GM12878 (cell line): ENCODE data around the gene MCM3. TPM values are rescaled to one million over a fixed set of nuclear protein-coding genes. Genes with fewer than 3 reads are reported as not detected.

Experiments used
- ATAC-seq: fragments of 200-7000 bp; cut with Tn5 transposase; 3 replicates; pipeline ENCODE4 v1.9.1; 2020; ENCODE audit warnings: mild to moderate bottlenecking, moderate library complexity
- BruUV-seq: library from RNA; stranded (reverse); fragments of 400-500 nt; replicated peaks from 2 replicates; lab custom pipeline; 2021; lab: Mats Ljungman, UMichigan
- CTCF ChIA-PET: fragments of 300-600 bp; sonication (Branson Sonifier 250); formaldehyde crosslinking; extraction: SDS; loops from one replicate; lab custom pipeline; 2021; ENCODE audit warnings: inconsistent platforms; lab: Yijun Ruan, JAX
- POLR2A ChIA-PET: fragments of 350-600 bp; formaldehyde crosslinking; extraction: SDS; loops from one replicate; lab custom pipeline; 2021; ENCODE audit warnings: inconsistent platforms; lab: Charles Lee
- RAD21 ChIA-PET: fragments of 300-600 bp; sonication (Branson Sonifier 250); formaldehyde crosslinking; loops from one replicate; lab custom pipeline; 2023; ENCODE audit warnings: antibody characterized with exemption; ENCODE audit not compliant: unreplicated experiment; lab: Charles Lee
- SMC1A ChIA-PET: fragments of 300-600 bp; sonication (Branson Sonifier 250); formaldehyde crosslinking; loops from one replicate; lab custom pipeline; 2023; ENCODE audit not compliant: unreplicated experiment, uncharacterized antibody; lab: Charles Lee
- DNase-seq: peaks from one replicate; pipeline ENCODE4 v3.0.0-alpha.2; 2011; ENCODE audit warnings: low read depth, low spot score
- FAIRE-seq: peaks from 3 replicates; lab custom pipeline; 2011; peaks lifted over from hg19 to GRCh38; lab: Jason Lieb, UNC
- H2AFZ ChIP-seq: 2 replicates; pipeline ENCODE4 v1.6.0; 2011; ENCODE audit warnings: low read depth, low read length, control low read depth; ENCODE audit not compliant: control insufficient read depth
- H3K27ac ChIP-seq: 2 replicates; pipeline ENCODE4 v1.5.1; 2011; ENCODE audit warnings: control low read depth; ENCODE audit not compliant: control insufficient read depth, insufficient read depth
- H3K27me3 ChIP-seq, 2 experiments: replicated peaks in 1 of 2; 2 replicates each; pipeline versions ENCODE4 v1.6.0 to v1.6.1; 2011; ENCODE audit warnings: low read length in 1 of 2; ENCODE audit not compliant: control insufficient read depth in 2 of 2, insufficient read depth in 2 of 2
- H3K36me3 ChIP-seq, 2 experiments: 2 replicates each; pipeline ENCODE4 v1.5.1; 2011; ENCODE audit warnings: low read length in 1 of 2; ENCODE audit not compliant: control insufficient read depth in 2 of 2, insufficient read depth in 2 of 2
- H3K4me1 ChIP-seq: 2 replicates; pipeline ENCODE4 v1.6.1; 2011; ENCODE audit warnings: mild to moderate bottlenecking, low read length, moderate library complexity, mixed read lengths; ENCODE audit not compliant: control insufficient read depth, insufficient read depth
- H3K4me2 ChIP-seq: 2 replicates; pipeline ENCODE4 v1.6.0; 2011; ENCODE audit warnings: control low read depth; ENCODE audit not compliant: control insufficient read depth, insufficient read depth
- H3K4me3 ChIP-seq: fragments of 200-600 bp; sonication (generic); 2 replicates; pipeline ENCODE4 v1.5.1; 2016
- H3K79me2 ChIP-seq: 2 replicates; pipeline ENCODE4 v1.6.0; 2011; ENCODE audit warnings: low read length; ENCODE audit not compliant: control insufficient read depth, insufficient read depth
- H3K9ac ChIP-seq: 2 replicates; pipeline ENCODE4 v1.8.0; 2011; ENCODE audit warnings: low read length, control low read depth, mixed read lengths; ENCODE audit not compliant: control insufficient read depth, insufficient read depth
- H3K9me3 ChIP-seq: replicated peaks from 3 replicates; pipeline ENCODE4 v1.5.1; 2011; ENCODE audit warnings: mild to moderate bottlenecking, low read length; ENCODE audit not compliant: control insufficient read depth, insufficient read depth
- H4K20me1 ChIP-seq: 2 replicates; pipeline ENCODE4 v1.6.0; 2011; ENCODE audit not compliant: control insufficient read depth, insufficient read depth
- BCL11A ChIP-seq: IDR thresholded peaks from 2 replicates; pipeline ENCODE4 v1.6.1; 2011; ENCODE audit warnings: low read depth, low read length
- NFYA ChIP-seq: IDR thresholded peaks from 2 replicates; pipeline ENCODE4 v1.6.1; 2011; ENCODE audit warnings: low read depth, mild to moderate bottlenecking, low read length, improper control_type of control experiment, borderline replicate concordance
- ZBED1 ChIP-seq: IDR thresholded peaks from 2 replicates; pipeline ENCODE4 v1.6.1; 2016; ENCODE audit warnings: borderline replicate concordance
- ZSCAN29 ChIP-seq: fragments of 450-650 bp; IDR thresholded peaks from 2 replicates; pipeline ENCODE4 v1.6.1; 2017; ENCODE audit warnings: mild to moderate bottlenecking, moderate library complexity
- ZZZ3 ChIP-seq: IDR thresholded peaks from 2 replicates; pipeline ENCODE4 v1.6.1; 2011; ENCODE audit warnings: low read depth; ENCODE audit not compliant: control insufficient read depth, insufficient read length
- WGBS: methylation state at CpG from one replicate; pipeline ENCODE4 v1.1.6; 2016; ENCODE audit warnings: low lambda C conversion rate; ENCODE audit not compliant: insufficient replicate concordance, insufficient coverage; ENCODE audit errors: missing lambda C conversion rate; 5-methylcytosine and 5-hydroxymethylcytosine counted together
- in situ Hi-C: fragments of 300-500 bp; cut with MboI; formaldehyde crosslinking; loops from 9 replicates; pipeline ENCODE4 v1.14.3; 2018; ENCODE audit warnings: mixed read lengths
- intact Hi-C: fragments of 100-400 bp; cut with micrococcal nuclease; formaldehyde crosslinking; loops from one replicate; pipeline ENCODE4 v1.14.2; 2022; ENCODE audit not compliant: unreplicated experiment
- polyA plus RNA-seq, 11 experiments: library from polyadenylated mRNA; depleted of rRNA in 4 of 11; unstranded in 6 of 11; stranded (reverse) in 5 of 11; fragments of >200 nt; fragmentation: Nextera tagmentation in 4 of 11; fragmentation: Illumina TruSeq in 1 of 11; extraction: Ambion mirVana in 4 of 11; extraction: Trizol in 1 of 11; gene quantifications; 1 replicate in 1 of 11; 2 replicates in 10 of 11; pipeline versions ENCODE4 v1.2.1 to v1.2.3, GENCODE V29; 2011 to 2016; ENCODE audit warnings: inconsistent platforms in 2 of 11, missing spikeins in 2 of 11, low read depth in 1 of 11
- total RNA-seq, 4 experiments: library from RNA; depleted of rRNA in 3 of 4; stranded (reverse); fragments of >200 nt in 3 of 4; fragmentation: Illumina TruSeq in 1 of 4; extraction: Trizol in 1 of 4; gene quantifications; 2 replicates each; pipeline versions ENCODE4 v1.2.1 to v1.2.3, GENCODE V29; 2013 to 2021
- TF ChIP-seq, protein P1 (sequence below): fragments of 450-650 bp; formaldehyde crosslinking; IDR thresholded peaks from 2 replicates; pipeline ENCODE4 v1.4.0; 2020; ENCODE audit warnings: mild to moderate bottlenecking, moderate library complexity
- TF ChIP-seq, protein P2 (sequence below): fragments of 450-650 bp; IDR thresholded peaks from 2 replicates; pipeline ENCODE4 v1.6.1; 2017; ENCODE audit warnings: antibody characterized with exemption, mild to moderate bottlenecking, moderate library complexity

Gene MCM3
- total and polyA plus RNA-seq, 10 of the 15 experiments (the other 5 are each of a cell fraction or from before 2014, with no cell fraction given): 74.1 to 265 (median 214) TPM

DNA sequence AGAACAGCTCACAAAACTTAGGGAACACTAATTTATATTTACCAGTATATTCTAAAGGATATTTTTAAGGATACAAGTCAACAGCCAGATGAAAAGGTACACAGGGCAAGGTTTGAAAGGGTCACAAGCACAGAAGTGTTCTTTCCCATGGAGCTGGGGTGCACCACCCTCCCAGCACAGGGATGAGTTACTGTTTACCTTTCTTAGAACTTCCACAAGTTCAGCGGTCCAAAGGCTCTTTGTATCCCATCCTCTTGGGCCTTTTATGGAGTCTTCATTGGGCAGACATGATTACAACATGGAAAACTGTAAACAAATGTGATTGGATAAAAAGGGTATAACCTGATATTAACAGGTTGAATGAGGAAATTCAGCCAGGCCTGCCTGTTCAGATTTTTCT, 39.1 kb downstream of the MCM3 start:
- H3K9ac ChIP-seq: no peak overlapping the region
- DNase-seq: no peak
- no TSS peak for BruUV-seq
- no peak overlapping the region for H2AFZ ChIP-seq
- ChIA-PET POLR2A (no interaction called here), RAD21 (no interaction called here), SMC1A (no interaction called here), CTCF (interaction anchor here (0.8 kb wide), 1 partner anchor 155 kb away, joined by 3 read pairs; no protein-coding TSS in a partner anchor)
- no peaks in the 10 kb centered on the region for H4K20me1 ChIP-seq
- intact Hi-C loops: no loop called here
- TF ChIP-seq ZZZ3 (no peak), ZBED1 (no peak), ZSCAN29 (no peak), NFYA (no peak), BCL11A (no peak)
- TF ChIP-seq, protein P1, sequence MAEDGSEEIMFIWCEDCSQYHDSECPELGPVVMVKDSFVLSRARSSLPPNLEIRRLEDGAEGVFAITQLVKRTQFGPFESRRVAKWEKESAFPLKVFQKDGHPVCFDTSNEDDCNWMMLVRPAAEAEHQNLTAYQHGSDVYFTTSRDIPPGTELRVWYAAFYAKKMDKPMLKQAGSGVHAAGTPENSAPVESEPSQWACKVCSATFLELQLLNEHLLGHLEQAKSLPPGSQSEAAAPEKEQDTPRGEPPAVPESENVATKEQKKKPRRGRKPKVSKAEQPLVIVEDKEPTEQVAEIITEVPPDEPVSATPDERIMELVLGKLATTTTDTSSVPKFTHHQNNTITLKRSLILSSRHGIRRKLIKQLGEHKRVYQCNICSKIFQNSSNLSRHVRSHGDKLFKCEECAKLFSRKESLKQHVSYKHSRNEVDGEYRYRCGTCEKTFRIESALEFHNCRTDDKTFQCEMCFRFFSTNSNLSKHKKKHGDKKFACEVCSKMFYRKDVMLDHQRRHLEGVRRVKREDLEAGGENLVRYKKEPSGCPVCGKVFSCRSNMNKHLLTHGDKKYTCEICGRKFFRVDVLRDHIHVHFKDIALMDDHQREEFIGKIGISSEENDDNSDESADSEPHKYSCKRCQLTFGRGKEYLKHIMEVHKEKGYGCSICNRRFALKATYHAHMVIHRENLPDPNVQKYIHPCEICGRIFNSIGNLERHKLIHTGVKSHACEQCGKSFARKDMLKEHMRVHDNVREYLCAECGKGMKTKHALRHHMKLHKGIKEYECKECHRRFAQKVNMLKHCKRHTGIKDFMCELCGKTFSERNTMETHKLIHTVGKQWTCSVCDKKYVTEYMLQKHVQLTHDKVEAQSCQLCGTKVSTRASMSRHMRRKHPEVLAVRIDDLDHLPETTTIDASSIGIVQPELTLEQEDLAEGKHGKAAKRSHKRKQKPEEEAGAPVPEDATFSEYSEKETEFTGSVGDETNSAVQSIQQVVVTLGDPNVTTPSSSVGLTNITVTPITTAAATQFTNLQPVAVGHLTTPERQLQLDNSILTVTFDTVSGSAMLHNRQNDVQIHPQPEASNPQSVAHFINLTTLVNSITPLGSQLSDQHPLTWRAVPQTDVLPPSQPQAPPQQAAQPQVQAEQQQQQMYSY (CRISPR knock-in tag): no peak
- TF ChIP-seq, protein P2, sequence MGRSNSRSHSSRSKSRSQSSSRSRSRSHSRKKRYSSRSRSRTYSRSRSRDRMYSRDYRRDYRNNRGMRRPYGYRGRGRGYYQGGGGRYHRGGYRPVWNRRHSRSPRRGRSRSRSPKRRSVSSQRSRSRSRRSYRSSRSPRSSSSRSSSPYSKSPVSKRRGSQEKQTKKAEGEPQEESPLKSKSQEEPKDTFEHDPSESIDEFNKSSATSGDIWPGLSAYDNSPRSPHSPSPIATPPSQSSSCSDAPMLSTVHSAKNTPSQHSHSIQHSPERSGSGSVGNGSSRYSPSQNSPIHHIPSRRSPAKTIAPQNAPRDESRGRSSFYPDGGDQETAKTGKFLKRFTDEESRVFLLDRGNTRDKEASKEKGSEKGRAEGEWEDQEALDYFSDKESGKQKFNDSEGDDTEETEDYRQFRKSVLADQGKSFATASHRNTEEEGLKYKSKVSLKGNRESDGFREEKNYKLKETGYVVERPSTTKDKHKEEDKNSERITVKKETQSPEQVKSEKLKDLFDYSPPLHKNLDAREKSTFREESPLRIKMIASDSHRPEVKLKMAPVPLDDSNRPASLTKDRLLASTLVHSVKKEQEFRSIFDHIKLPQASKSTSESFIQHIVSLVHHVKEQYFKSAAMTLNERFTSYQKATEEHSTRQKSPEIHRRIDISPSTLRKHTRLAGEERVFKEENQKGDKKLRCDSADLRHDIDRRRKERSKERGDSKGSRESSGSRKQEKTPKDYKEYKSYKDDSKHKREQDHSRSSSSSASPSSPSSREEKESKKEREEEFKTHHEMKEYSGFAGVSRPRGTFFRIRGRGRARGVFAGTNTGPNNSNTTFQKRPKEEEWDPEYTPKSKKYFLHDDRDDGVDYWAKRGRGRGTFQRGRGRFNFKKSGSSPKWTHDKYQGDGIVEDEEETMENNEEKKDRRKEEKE: no peak
- WGBS: 31% methylated on average over 1 of the region's 1 CpG
- ATAC-seq: no peak
- no peak overlapping the region for H3K27ac ChIP-seq
- H3K79me2 ChIP-seq: no peaks in the 10 kb centered on the region
- H3K27me3 ChIP-seq: peaks cover 0 to 5% of the 10 kb centered on the region in 2 experiments; a peak in 1 of 4 replicates
- in situ Hi-C loops: no loop called here
- H3K36me3 ChIP-seq: no peaks in the 10 kb centered on the region
- FAIRE-seq: no peak
- H3K4me3 ChIP-seq: no peak overlapping the region
- H3K9me3 ChIP-seq: no peaks in the 10 kb centered on the region
- H3K4me2 ChIP-seq: no peak overlapping the region
- H3K4me1 ChIP-seq: no peaks in the 10 kb centered on the region
